PC-3 (cell line): ENCODE measurements around the gene RAMP1.

ENCODE experiments used
- CTCF ChIP-seq: fragments of 300-600 bp; sonication (generic); conservative IDR thresholded peaks from 2 replicates; pipeline ENCODE4 v1.5.1; 2017; ENCODE audit warnings: antibody characterized with exemption, low read depth, mild to moderate bottlenecking, low read length
- EZH2 ChIP-seq: fragments of 300-600 bp; sonication (generic); IDR thresholded peaks from one replicate; pipeline ENCODE4 v1.6.1; 2017; ENCODE audit warnings: antibody characterized with exemption, mild to moderate bottlenecking, low read length; ENCODE audit not compliant: unreplicated experiment
- EZH2phosphoT487 ChIP-seq: fragments of 300-600 bp; sonication (generic); IDR thresholded peaks from 2 replicates; pipeline ENCODE4 v1.6.1; 2018; ENCODE audit warnings: mild to moderate bottlenecking, antibody characterized with exemption, low read length, borderline replicate concordance

- TF ChIP-seq EZH2phosphoT487 = no peak
- no peak for TF ChIP-seq CTCF
- TF ChIP-seq EZH2 = no peak
Observed at GRCh38 chr2:237921967-237922492, 62.6 kb downstream of the RAMP1 start.
